ES-I3 (cell line): ENCODE results near the gene FGGY.
"Not testable (repeated sequence)": the region's sequence is repeated elsewhere in the genome, so short reads cannot be mapped to it uniquely, and the experiment has no call there.

ENCODE experiments used
- H3K36me3 ChIP-seq: 2 replicates; pipeline ENCODE4 v1.6.1; 2013; ENCODE audit warnings: mild to moderate bottlenecking, low read length, control low read depth, moderate library complexity; ENCODE audit not compliant: insufficient read depth
- H3K4me1 ChIP-seq: 2 replicates; pipeline ENCODE4 v1.6.1; 2013; ENCODE audit warnings: mild to moderate bottlenecking, control low read depth, low read length; ENCODE audit not compliant: insufficient read depth
- H3K9ac ChIP-seq: 2 replicates; pipeline ENCODE4 v1.6.1; 2013; ENCODE audit warnings: low read depth, mild to moderate bottlenecking, low read length, moderate library complexity
- H3K9me3 ChIP-seq: 2 replicates; pipeline ENCODE4 v1.6.1; 2013; ENCODE audit warnings: mild to moderate bottlenecking, low read length, moderate library complexity; ENCODE audit not compliant: control insufficient read depth, insufficient read depth

Gene FGGY

GRCh38 chr1:59532102-59532501 lies 235.2 kb downstream of the FGGY start:
- no peak overlapping the region for H3K9ac ChIP-seq
- H3K36me3 ChIP-seq, result no peaks in the 10 kb centered on the region; the same call in 1 of the 2 replicates
- no peaks in the 10 kb centered on the region for H3K4me1 ChIP-seq
- H3K9me3 ChIP-seq, result no peaks in the 10 kb centered on the region

- not testable (repeated sequence) for H3K36me3 ChIP-seq, H3K9me3 ChIP-seq, H3K4me1 ChIP-seq, H3K9ac ChIP-seq
Measured at GRCh38 chr1:59538476-59538875, 241.6 kb downstream of the FGGY start.

GRCh38 chr1:59539961-59540681 lies 243.2 kb downstream of the FGGY start:
- no peak overlapping the region for H3K9ac ChIP-seq
- no peaks in the 10 kb centered on the region for H3K36me3 ChIP-seq
- H3K9me3 ChIP-seq, result no peaks in the 10 kb centered on the region
- no peaks in the 10 kb centered on the region for H3K4me1 ChIP-seq

- Histone ChIP-seq H3K9me3 (no peaks in the 10 kb centered on the region), H3K36me3 (no peaks in the 10 kb centered on the region), H3K4me1 (no peaks in the 10 kb centered on the region), H3K9ac (no peak overlapping the region)
Measured at GRCh38 chr1:59541161-59541560, 244.3 kb downstream of the FGGY start.

- Histone ChIP-seq H3K36me3 (no peaks in the 10 kb centered on the region), H3K4me1 (no peaks in the 10 kb centered on the region), H3K9ac (no peak overlapping the region), H3K9me3 (no peaks in the 10 kb centered on the region)
Measured at GRCh38 chr1:59541891-59542290, 245.0 kb downstream of the FGGY start.

GRCh38 chr1:59543211-59543668 lies 246.3 kb downstream of the FGGY start:
- Histone ChIP-seq H3K9ac (no peak overlapping the region), H3K4me1 (no peaks in the 10 kb centered on the region), H3K9me3 (no peaks in the 10 kb centered on the region), H3K36me3 (no peaks in the 10 kb centered on the region)

- H3K36me3 ChIP-seq, result no peaks in the 10 kb centered on the region
- no peak overlapping the region for H3K9ac ChIP-seq
- no peaks in the 10 kb centered on the region for H3K4me1 ChIP-seq
- no peaks in the 10 kb centered on the region for H3K9me3 ChIP-seq
Measured at GRCh38 chr1:59544615-59545293, 247.9 kb downstream of the FGGY start.

- H3K9ac ChIP-seq, result no peak overlapping the region
- H3K4me1 ChIP-seq, result no peaks in the 10 kb centered on the region
- H3K36me3 ChIP-seq, result no peaks in the 10 kb centered on the region
- H3K9me3 ChIP-seq, result no peaks in the 10 kb centered on the region
Measured at GRCh38 chr1:59545830-59546229, 248.9 kb downstream of the FGGY start.

- H3K9me3 ChIP-seq, result no peaks in the 10 kb centered on the region
- H3K4me1 ChIP-seq, result no peaks in the 10 kb centered on the region
- H3K9ac ChIP-seq, result no peak overlapping the region
- no peaks in the 10 kb centered on the region for H3K36me3 ChIP-seq
Measured at GRCh38 chr1:59549066-59549837, 252.4 kb downstream of the FGGY start.

GRCh38 chr1:59549903-59550302 lies 253.0 kb downstream of the FGGY start:
- Histone ChIP-seq H3K9ac (no peak overlapping the region), H3K9me3 (no peaks in the 10 kb centered on the region), H3K36me3 (no peaks in the 10 kb centered on the region), H3K4me1 (no peaks in the 10 kb centered on the region)

- H3K4me1 ChIP-seq, result no peaks in the 10 kb centered on the region
- no peaks in the 10 kb centered on the region for H3K9me3 ChIP-seq
- no peak overlapping the region for H3K9ac ChIP-seq
- no peaks in the 10 kb centered on the region for H3K36me3 ChIP-seq
Measured at GRCh38 chr1:59552007-59552406, 255.1 kb downstream of the FGGY start.

- H3K36me3 ChIP-seq, result no peaks in the 10 kb centered on the region
- no peaks in the 10 kb centered on the region for H3K4me1 ChIP-seq
- no peaks in the 10 kb centered on the region for H3K9me3 ChIP-seq
- no peak overlapping the region for H3K9ac ChIP-seq
Measured at GRCh38 chr1:59553371-59553770, 256.5 kb downstream of the FGGY start.

GRCh38 chr1:59554011-59554663 lies 257.2 kb downstream of the FGGY start:
- H3K9ac ChIP-seq, result no peak overlapping the region
- H3K4me1 ChIP-seq, result no peaks in the 10 kb centered on the region
- H3K9me3 ChIP-seq, result no peaks in the 10 kb centered on the region
- H3K36me3 ChIP-seq, result no peaks in the 10 kb centered on the region

GRCh38 chr1:59554752-59555151 lies 257.9 kb downstream of the FGGY start:
- Histone ChIP-seq H3K9me3 (no peaks in the 10 kb centered on the region), H3K9ac (no peak overlapping the region), H3K4me1 (no peaks in the 10 kb centered on the region), H3K36me3 (no peaks in the 10 kb centered on the region)
